ENCODE results near the gene HEPACAM.

HEPACAM gene

GRCh38 chr11:124942466-124943253 is 6.8 kb upstream of the HEPACAM start:
- DNase-seq: no peak

- DNase-seq: no peak
Observed at GRCh38 chr11:124941703-124942102, 5.9 kb upstream of the HEPACAM start.

- DNase-seq: no peak
Observed at GRCh38 chr11:124938970-124939369, 3.1 kb upstream of the HEPACAM start.

- no peak for DNase-seq
Observed at GRCh38 chr11:124938206-124938765, 2.4 kb upstream of the HEPACAM start.

GRCh38 chr11:124937336-124937935 is 1.6 kb upstream of the HEPACAM start:
- no peak for DNase-seq

- no peak for DNase-seq
Observed at GRCh38 chr11:124934862-124935547, 842 bp downstream of the HEPACAM start.

GRCh38 chr11:124930799-124931198 is 5.0 kb downstream of the HEPACAM start:
- DNase-seq: no peak

GRCh38 chr11:124928942-124929665 is 6.7 kb downstream of the HEPACAM start:
- DNase-seq: no peak

GRCh38 chr11:124923296-124923695 is 12.6 kb downstream of the HEPACAM start:
- DNase-seq: no peak

GRCh38 chr11:124922831-124923230 is 13.0 kb downstream of the HEPACAM start:
- DNase-seq: peak; percentile 27

GRCh38 chr11:124920870-124921609 is 14.8 kb downstream of the HEPACAM start:
- DNase-seq: peak; percentile 88

- no peak for DNase-seq
Observed at GRCh38 chr11:124920356-124920755, 15.5 kb downstream of the HEPACAM start.

GRCh38 chr11:124919898-124920297 is 15.9 kb downstream of the HEPACAM start:
- DNase-seq: no peak

GRCh38 chr11:124918950-124919349 is 16.9 kb downstream of the HEPACAM start, which contains the start of gene HEPN1:
Gene HEPN1, plus strand, starts transcription at chr11:124919250.
- no peak for DNase-seq

- peak; percentile 15 for DNase-seq
Observed at GRCh38 chr11:124917115-124917637, 18.7 kb downstream of the HEPACAM start.

- DNase-seq: no peak
Observed at GRCh38 chr11:124916370-124916710, 19.5 kb downstream of the HEPACAM start.

GRCh38 chr11:124915541-124916369 is 20.1 kb downstream of the HEPACAM start:
- no peak for DNase-seq

GRCh38 chr11:124902616-124903015 is 33.2 kb downstream of the HEPACAM start:
- DNase-seq: no peak

GRCh38 chr11:124900464-124900863 is 35.4 kb downstream of the HEPACAM start:
- no peak for DNase-seq

GRCh38 chr11:124899383-124900145 is 36.3 kb downstream of the HEPACAM start:
- DNase-seq: no peak
